SK-N-MC (cell line): ENCODE data around the gene REEP6.

Source experiments
- EZH2 ChIP-seq: fragments of 200-600 bp; sonication (generic); IDR thresholded peaks from one replicate; pipeline ENCODE4 v1.6.1; 2017; ENCODE audit warnings: antibody characterized with exemption
- POLR2AphosphoS5 ChIP-seq: IDR thresholded peaks from 2 replicates; pipeline ENCODE4 v1.6.1; 2012; ENCODE audit warnings: mild to moderate bottlenecking, low read depth, low read length, borderline replicate concordance

GRCh38 chr19:1522061-1522460, 31.1 kb downstream of the REEP6 start:
- TF ChIP-seq EZH2 (no peak), POLR2AphosphoS5 (no peak)
